K562 (cell line): ENCODE measurements around the gene UBR4. TPM values are rescaled to one million over a fixed set of nuclear protein-coding genes. Genes with fewer than 3 reads are reported as not detected.

Experiments used
- ATAC-seq: fragments of 200-7000 bp; cut with Tn5 transposase; 3 replicates; pipeline ENCODE4 v1.9.1; 2020; ENCODE audit warnings: moderate library complexity
- BruUV-seq: library from RNA; stranded (reverse); fragments of 400-500 nt; replicated peaks from 2 replicates; lab custom pipeline; 2021; lab: Mats Ljungman, UMichigan
- CTCF ChIA-PET: fragments of 300-600 bp; formaldehyde crosslinking; extraction: SDS; loops from one replicate; lab custom pipeline; 2021; ENCODE audit warnings: low intra/inter-chr PET ratio; lab: Yijun Ruan, JAX
- POLR2A ChIA-PET: fragments of 300-600, 350-650 bp; sonication (Branson Sonifier 250); formaldehyde crosslinking; extraction: SDS; loops from one replicate; lab custom pipeline; 2021; ENCODE audit warnings: antibody characterized with exemption, inconsistent platforms; lab: Yijun Ruan, JAX
- DNase-seq, 4 experiments: peaks; one replicate each; pipeline versions ENCODE4 v3.0.0 to v3.0.0-alpha.2; 2011 to 2018; ENCODE audit warnings: low spot score in 3 of 4, mixed read lengths in 3 of 4; ENCODE audit errors: extremely low read depth in 1 of 4
- FAIRE-seq: peaks from 2 replicates; lab custom pipeline; 2011; peaks lifted over from hg19 to GRCh38; lab: Jason Lieb, UNC
- H2AFZ ChIP-seq: 2 replicates; pipeline ENCODE4 v1.6.0; 2011; ENCODE audit warnings: low read depth, low read length, control low read depth, inconsistent platforms
- H3K27ac ChIP-seq: fragments of 200-600 bp; 3 replicates; pipeline ENCODE4 v1.8.0; 2011; ENCODE audit warnings: low read depth, mild to moderate bottlenecking, control low read depth, inconsistent platforms, low read length, moderate library complexity, mixed read lengths; ENCODE audit errors: extremely low read depth
- H3K27me3 ChIP-seq, 2 experiments: fragments of 300-600 bp in 1 of 2; 2 replicates in 1 of 2; 3 replicates in 1 of 2; pipeline versions ENCODE4 v1.6.0 to v1.8.0; 2011; ENCODE audit warnings: inconsistent platforms in 2 of 2, low read length in 2 of 2, mild to moderate bottlenecking in 1 of 2, mixed read lengths in 1 of 2, moderate library complexity in 1 of 2; ENCODE audit not compliant: control insufficient read depth in 2 of 2, insufficient read depth in 2 of 2
- H3K36me3 ChIP-seq: fragments of 300-600 bp; 3 replicates; pipeline ENCODE4 v1.8.0; 2011; ENCODE audit warnings: mild to moderate bottlenecking, low read length, inconsistent platforms; ENCODE audit not compliant: control insufficient read depth, insufficient read depth
- H3K4me1 ChIP-seq, 2 experiments: fragments of 200-600 bp in 1 of 2; replicated peaks in 1 of 2; 2 replicates in 1 of 2; 3 replicates in 1 of 2; pipeline versions ENCODE4 v1.5.1 to v1.8.0; 2011; ENCODE audit warnings: inconsistent platforms in 2 of 2, low read length in 2 of 2, mild to moderate bottlenecking in 1 of 2, mixed read lengths in 1 of 2, moderate library complexity in 1 of 2; ENCODE audit not compliant: control insufficient read depth in 2 of 2, insufficient read depth in 2 of 2
- H3K4me2 ChIP-seq: 2 replicates; pipeline ENCODE4 v1.6.1; 2011; ENCODE audit warnings: low read length, control low read depth, inconsistent platforms, mixed read lengths; ENCODE audit not compliant: insufficient read depth
- H3K4me3 ChIP-seq: fragments of 200-600 bp; sonication (generic), shearing (Covaris generic); 2 replicates; pipeline ENCODE4 v1.5.1; 2016; ENCODE audit warnings: control low read depth, inconsistent platforms
- H3K79me2 ChIP-seq: fragments of 200-600 bp; 3 replicates; pipeline ENCODE4 v1.8.0; 2011; ENCODE audit warnings: low read length, inconsistent platforms; ENCODE audit not compliant: control insufficient read depth, insufficient read depth
- H3K9ac ChIP-seq, 2 experiments: 2 replicates each; pipeline versions ENCODE4 v1.6.0 to v1.6.1; 2011; ENCODE audit warnings: low read depth in 2 of 2, low read length in 2 of 2, control low read depth in 1 of 2, inconsistent platforms in 1 of 2, mild to moderate bottlenecking in 1 of 2, mixed read lengths in 1 of 2; ENCODE audit not compliant: insufficient read depth in 1 of 2
- H3K9me1 ChIP-seq: one replicate; pipeline ENCODE4 v1.6.0; 2011; ENCODE audit warnings: inconsistent platforms, mild to moderate bottlenecking, low read length, moderate library complexity; ENCODE audit not compliant: control insufficient read depth, insufficient read depth
- H3K9me3 ChIP-seq: replicated peaks from 2 replicates; pipeline ENCODE4 v1.5.1; 2011; ENCODE audit warnings: low read depth, low read length, inconsistent platforms; ENCODE audit not compliant: control insufficient read depth, insufficient read depth
- H4K20me1 ChIP-seq: replicated peaks from 2 replicates; pipeline ENCODE4 v1.6.1; 2011; ENCODE audit warnings: low read length, inconsistent platforms, mixed read lengths; ENCODE audit not compliant: control insufficient read depth, insufficient read depth
- POLR2G ChIP-seq: fragments of 200-400 bp; formaldehyde crosslinking; IDR thresholded peaks from 2 replicates; pipeline ENCODE4 v1.6.1; 2017; ENCODE audit warnings: low read depth, mild to moderate bottlenecking, antibody characterized with exemption, low read length, moderate library complexity
- SPI1 ChIP-seq: IDR thresholded peaks from 2 replicates; pipeline ENCODE4 v1.6.1; 2011; ENCODE audit warnings: low read depth, low read length, control low read depth, borderline replicate concordance
- ZNF79 ChIP-seq: fragments of 250-450 bp; sonication (Bioruptor Pico); IDR thresholded peaks from 2 replicates; pipeline ENCODE4 v1.4.0; 2020; ENCODE audit warnings: low read depth, mild to moderate bottlenecking, moderate library complexity
- WGBS: fragments of 100-300 bp; shearing (Covaris generic); methylation state at CpG from one replicate; pipeline ENCODE4 v1.1.6; 2016; ENCODE audit warnings: low coverage, mixed read lengths; ENCODE audit not compliant: insufficient coverage; ENCODE audit errors: missing lambda C conversion rate; 5-methylcytosine and 5-hydroxymethylcytosine counted together
- in situ Hi-C: fragments of 300-500 bp; cut with MboI; formaldehyde crosslinking; loops from 4 replicates; pipeline ENCODE4 v1.15.0; 2018; ENCODE audit warnings: inconsistent platforms, mixed read lengths
- intact Hi-C: fragments of 100-400 bp; cut with micrococcal nuclease; formaldehyde crosslinking; loops from 2 replicates; pipeline ENCODE4 v1.14.2; 2022
- polyA plus RNA-seq, 8 experiments: library from polyadenylated mRNA; depleted of rRNA in 4 of 8; stranded (reverse) in 5 of 8; unstranded in 3 of 8; fragments of >200 nt; fragmentation: Nextera tagmentation in 2 of 8; fragmentation: Illumina TruSeq in 1 of 8; extraction: Ambion mirVana in 2 of 8; extraction: Trizol in 1 of 8; gene quantifications; 2 replicates each; pipeline versions ENCODE4 v1.2.1 to v1.2.3, GENCODE V29; 2011 to 2014; ENCODE audit warnings: inconsistent platforms in 1 of 8, missing spikeins in 1 of 8
- total RNA-seq, 7 experiments: library from RNA; depleted of rRNA in 6 of 7; stranded (reverse); fragments of >200 nt in 6 of 7; fragmentation: Illumina TruSeq in 2 of 7; extraction: Trizol in 2 of 7; gene quantifications; 2 replicates each; pipeline versions ENCODE4 v1.2.1 to v1.2.3, GENCODE V29; 2011 to 2021; ENCODE audit warnings: low replicate concordance in 1 of 7

UBR4 gene
- total and polyA plus RNA-seq, 9 of the 15 experiments (the other 6 are each of a cell fraction or from before 2014, with no cell fraction given), result 55.4 to 277 (median 123) TPM

GRCh38 chr1:19070891-19071621, 139.0 kb downstream of the UBR4 start:
- no peak overlapping the region for H3K4me2 ChIP-seq
- TF ChIP-seq POLR2G (peak; percentile 52), ZNF79 (CRISPR knock-in tag) (no peak), SPI1 (0 out of 2 replicates have a peak, but pooled peaks have one; percentile 13)
- TF ChIP-seq, all 486 proteins: peak for 2
- Histone ChIP-seq H4K20me1 (peaks cover 22% of the 10 kb centered on the region; the same call in 1 of the 2 replicates), H2AFZ (no peak overlapping the region), H3K9ac (no peak overlapping the region; a peak in 1 of 4 replicates), H3K4me3 (no peak overlapping the region), H3K36me3 (peaks cover 36% of the 10 kb centered on the region; the same call in 2 of the 3 replicates), H3K4me1 (peaks cover 0 to 26% of the 10 kb centered on the region in 2 experiments; a peak in 3 of 5 replicates), H3K79me2 (no peaks in the 10 kb centered on the region), H3K9me3 (no peaks in the 10 kb centered on the region), H3K27me3 (peaks cover 13 to 43% of the 10 kb centered on the region in 2 experiments; a peak in 4 of 5 replicates), H3K9me1 (no peaks in the 10 kb centered on the region), H3K27ac (no peak overlapping the region)
- in situ Hi-C loops, result no loop called here
- CTCF ChIA-PET, result no interaction called here
- intact Hi-C loops, result no loop called here
- WGBS, result 40% methylated on average over 17 of the region's 17 CpGs
- no TSS peak for BruUV-seq
- POLR2A ChIA-PET, result interaction anchor here (0.5 to 4.2 kb wide), 5 partner anchors 8 to 170 kb away, joined by 3 to 29 read pairs (median 4); no protein-coding TSS in a partner anchor
- ATAC-seq (peak; percentile 5; the same call in 1 of the 3 replicates), DNase-seq (no peak), FAIRE-seq (no peak)
